Activated CD4-positive, alpha-beta T cell treated with anti-CD3 and anti-CD28 coated beads for 24 hours (primary cell): Measurements from ENCODE around the gene AHNAK2.
"Not testable (repeated sequence)": the region's sequence is repeated elsewhere in the genome, so short reads cannot be mapped to it uniquely, and the experiment has no call there.

Experiments used
- DNase-seq, 2 donors: peaks; one replicate each; pipeline ENCODE4 v3.0.0-alpha.2; 2020; ENCODE audit warnings: low read depth in 2 of 2

The AHNAK2 gene

GRCh38 chr14:104927432-104927816 is 50.8 kb downstream of the AHNAK2 start:
- no peak for DNase-seq

GRCh38 chr14:104926619-104927431 is 51.3 kb downstream of the AHNAK2 start:
- no peak for DNase-seq

- DNase-seq, result no peak
Measured at GRCh38 chr14:104925855-104926609, 52.1 kb downstream of the AHNAK2 start.

GRCh38 chr14:104925214-104925854 is 52.8 kb downstream of the AHNAK2 start:
- DNase-seq, result no peak

- no peak for DNase-seq
Measured at GRCh38 chr14:104924421-104925213, 53.6 kb downstream of the AHNAK2 start, which contains the start of gene PLD4. Gene PLD4 (plus strand): TSS chr14:104924879. CDS start chr14:104927141, 2,262 bp downstream.

GRCh38 chr14:104923640-104924420 is 54.3 kb downstream of the AHNAK2 start:
- no peak for DNase-seq

GRCh38 chr14:104919993-104920315 is 58.2 kb downstream of the AHNAK2 start:
- DNase-seq, result no peak

- not testable (repeated sequence) for DNase-seq
Measured at GRCh38 chr14:104919152-104919992, 58.8 kb downstream of the AHNAK2 start.

GRCh38 chr14:104917993-104918392 is 60.2 kb downstream of the AHNAK2 start:
- DNase-seq, result no peak

- no peak for DNase-seq
Measured at GRCh38 chr14:104917116-104917515, 61.1 kb downstream of the AHNAK2 start.

GRCh38 chr14:104913435-104913834 is 64.7 kb downstream of the AHNAK2 start:
- DNase-seq, result no peak

- no peak for DNase-seq
Measured at GRCh38 chr14:104912053-104912452, 66.1 kb downstream of the AHNAK2 start.

- DNase-seq, result no peak
Measured at GRCh38 chr14:104908303-104908702, 69.9 kb downstream of the AHNAK2 start.

GRCh38 chr14:104905579-104905933 is 72.6 kb downstream of the AHNAK2 start:
- DNase-seq, result not testable (repeated sequence)

- not testable (repeated sequence) for DNase-seq
Measured at GRCh38 chr14:104904650-104905578, 73.3 kb downstream of the AHNAK2 start.

GRCh38 chr14:104903990-104904389 is 74.2 kb downstream of the AHNAK2 start:
- no peak for DNase-seq

GRCh38 chr14:104900639-104901512 is 77.3 kb downstream of the AHNAK2 start:
- no peak for DNase-seq

GRCh38 chr14:104899781-104900180 is 78.4 kb downstream of the AHNAK2 start:
- DNase-seq, result no peak
